Liver (tissue), 9 donors: Measurements from ENCODE around the gene ITIH5. TPM values are rescaled to one million over a fixed set of nuclear protein-coding genes. Genes with fewer than 3 reads are reported as not detected.

Experiments
- DNase-seq: peaks from one replicate; pipeline ENCODE4 v3.0.0-alpha.2; 2017; ENCODE audit warnings: low spot score
- H3K27ac ChIP-seq, 2 donors: one replicate each; pipeline ENCODE4 v1.7.0; 2013; ENCODE audit warnings: inconsistent platforms in 2 of 2, low read length in 2 of 2, control low read depth in 1 of 2, low read depth in 1 of 2, mild to moderate bottlenecking in 1 of 2
- H3K27me3 ChIP-seq, 4 donors: one replicate each; pipeline versions ENCODE4 v1.6.1 to v1.7.0; 2013; ENCODE audit warnings: low read length in 3 of 4, inconsistent platforms in 1 of 4, mild to moderate bottlenecking in 1 of 4, moderate library complexity in 1 of 4; ENCODE audit not compliant: control insufficient read depth in 4 of 4, insufficient read depth in 4 of 4
- H3K36me3 ChIP-seq, 4 donors: one replicate each; pipeline versions ENCODE4 v1.6.1 to v1.7.0; 2013; ENCODE audit warnings: low read length in 3 of 4, mild to moderate bottlenecking in 3 of 4, low read depth in 1 of 4, moderate library complexity in 1 of 4; ENCODE audit not compliant: control insufficient read depth in 4 of 4, insufficient read depth in 3 of 4
- H3K4me1 ChIP-seq, 4 donors: one replicate each; pipeline versions ENCODE4 v1.6.1 to v1.7.0; 2013; ENCODE audit warnings: low read length in 3 of 4, mild to moderate bottlenecking in 3 of 4, moderate library complexity in 1 of 4; ENCODE audit not compliant: control insufficient read depth in 4 of 4, insufficient read depth in 4 of 4
- H3K4me3 ChIP-seq, 3 donors: one replicate each; pipeline versions ENCODE4 v1.6.1 to v1.7.0; 2013; ENCODE audit warnings: low read length in 3 of 3, control low read depth in 1 of 3, low read depth in 1 of 3, mild to moderate bottlenecking in 1 of 3
- H3K9ac ChIP-seq, 2 donors: one replicate each; pipeline ENCODE4 v1.7.0; 2013; ENCODE audit warnings: low read length in 2 of 2, mild to moderate bottlenecking in 2 of 2, moderate library complexity in 2 of 2, control low read depth in 1 of 2, low read depth in 1 of 2
- H3K9me3 ChIP-seq, 4 donors: one replicate each; pipeline versions ENCODE4 v1.6.1 to v1.7.0; 2013; ENCODE audit warnings: low read length in 3 of 4; ENCODE audit not compliant: control insufficient read depth in 4 of 4
- EGR1 ChIP-seq, 2 donors: IDR thresholded peaks; 2 replicates each; pipeline ENCODE4 v1.6.1; 2016 to 2018; ENCODE audit warnings: antibody characterized with exemption in 2 of 2, low read depth in 2 of 2
- FOXA1 ChIP-seq: IDR thresholded peaks from 2 replicates; pipeline ENCODE4 v1.6.1; 2016; ENCODE audit warnings: antibody characterized with exemption
- FOXA2 ChIP-seq: IDR thresholded peaks from 2 replicates; pipeline ENCODE4 v1.6.1; 2016; ENCODE audit warnings: antibody characterized with exemption
- HNF4A ChIP-seq, 2 donors: conservative IDR thresholded peaks; 2 replicates each; pipeline ENCODE4 v1.6.1; 2016; ENCODE audit warnings: antibody characterized with exemption in 2 of 2, mild to moderate bottlenecking in 2 of 2
- RAD21 ChIP-seq, 2 donors: IDR thresholded peaks; 2 replicates each; pipeline ENCODE4 v1.6.1; 2016; ENCODE audit warnings: antibody characterized with exemption in 2 of 2, mild to moderate bottlenecking in 2 of 2
- SP1 ChIP-seq: IDR thresholded peaks from 2 replicates; pipeline ENCODE4 v1.6.1; 2018; ENCODE audit warnings: antibody characterized with exemption, mild to moderate bottlenecking
- YY1 ChIP-seq: IDR thresholded peaks from 2 replicates; pipeline ENCODE4 v1.6.1; 2016; ENCODE audit warnings: antibody characterized with exemption, mild to moderate bottlenecking
- ZBTB33 ChIP-seq: IDR thresholded peaks from 2 replicates; pipeline ENCODE4 v1.6.1; 2016; ENCODE audit warnings: antibody characterized with exemption
- WGBS: extraction: QIAGEN DNeasy Blood & Tissue Kit; methylation state at CpG from one replicate; pipeline ENCODE4 v1.1.7; 2013; 5-methylcytosine and 5-hydroxymethylcytosine counted together
- polyA plus RNA-seq, 2 donors: library from polyadenylated mRNA; stranded (reverse) in 1 of 2; unstranded in 1 of 2; fragments of 200-250 nt in 1 of 2; fragments of >200 nt in 1 of 2; fragmentation: Nextera tagmentation in 1 of 2; extraction: Ambion mirVana in 1 of 2; gene quantifications; one replicate each; pipeline versions ENCODE4 v1.2.1 to v1.2.3, GENCODE V29; 2013 to 2015
- total RNA-seq, 2 donors: library from RNA; depleted of rRNA; stranded (reverse); fragments of >200 nt; gene quantifications; one replicate each; pipeline ENCODE4 v1.2.3, GENCODE V29; 2014
- TF ChIP-seq, protein P1 (sequence below): IDR thresholded peaks from 2 replicates; pipeline ENCODE4 v1.6.1; 2016; ENCODE audit warnings: antibody characterized with exemption
- TF ChIP-seq, protein P2 (sequence below): fragments of 150-350 bp; IDR thresholded peaks from 2 replicates; pipeline ENCODE4 v1.5.1; 2017; ENCODE audit warnings: improper control_type of control experiment, low read depth, low read length; ENCODE audit not compliant: missing input control
- donor health status: healthy.
- donor health status: healthy.
- donor health status: healthy.
- donor health status: healthy.
- donor health status: healthy.

Gene ITIH5
- total and polyA plus RNA-seq, 4 donors: 0.60 to 1.3 (median 0.98) TPM

GRCh38 chr10:7526017-7526400 lies 140.8 kb downstream of the ITIH5 start (continued):
- TF ChIP-seq, protein P1, sequence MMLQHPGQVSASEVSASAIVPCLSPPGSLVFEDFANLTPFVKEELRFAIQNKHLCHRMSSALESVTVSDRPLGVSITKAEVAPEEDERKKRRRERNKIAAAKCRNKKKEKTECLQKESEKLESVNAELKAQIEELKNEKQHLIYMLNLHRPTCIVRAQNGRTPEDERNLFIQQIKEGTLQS: no peak
- TF ChIP-seq ZBTB33 (no peak), HNF4A (conservative IDR thresholded peaks at IDR 0.05) (no peak)

- Histone ChIP-seq H3K4me1 (no peaks in the 10 kb centered on the region), H3K9ac (no peak overlapping the region), H3K27ac (no peak overlapping the region), H3K36me3 (no peaks in the 10 kb centered on the region), H3K4me3 (no peak overlapping the region), H3K9me3 (no peaks in the 10 kb centered on the region), H3K27me3 (no peaks in the 10 kb centered on the region)
- TF ChIP-seq, protein P2, sequence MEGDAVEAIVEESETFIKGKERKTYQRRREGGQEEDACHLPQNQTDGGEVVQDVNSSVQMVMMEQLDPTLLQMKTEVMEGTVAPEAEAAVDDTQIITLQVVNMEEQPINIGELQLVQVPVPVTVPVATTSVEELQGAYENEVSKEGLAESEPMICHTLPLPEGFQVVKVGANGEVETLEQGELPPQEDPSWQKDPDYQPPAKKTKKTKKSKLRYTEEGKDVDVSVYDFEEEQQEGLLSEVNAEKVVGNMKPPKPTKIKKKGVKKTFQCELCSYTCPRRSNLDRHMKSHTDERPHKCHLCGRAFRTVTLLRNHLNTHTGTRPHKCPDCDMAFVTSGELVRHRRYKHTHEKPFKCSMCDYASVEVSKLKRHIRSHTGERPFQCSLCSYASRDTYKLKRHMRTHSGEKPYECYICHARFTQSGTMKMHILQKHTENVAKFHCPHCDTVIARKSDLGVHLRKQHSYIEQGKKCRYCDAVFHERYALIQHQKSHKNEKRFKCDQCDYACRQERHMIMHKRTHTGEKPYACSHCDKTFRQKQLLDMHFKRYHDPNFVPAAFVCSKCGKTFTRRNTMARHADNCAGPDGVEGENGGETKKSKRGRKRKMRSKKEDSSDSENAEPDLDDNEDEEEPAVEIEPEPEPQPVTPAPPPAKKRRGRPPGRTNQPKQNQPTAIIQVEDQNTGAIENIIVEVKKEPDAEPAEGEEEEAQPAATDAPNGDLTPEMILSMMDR: peak; percentile 87
- no peak for TF ChIP-seq HNF4A (conservative IDR thresholded peaks at IDR 0.05)
- no peak for TF ChIP-seq FOXA2
- TF ChIP-seq RAD21 (IDR thresholded peaks at IDR 0.05): peak; percentile 96 to 97
- 42% methylated on average over 16 of the region's 16 CpGs for WGBS
- DNase-seq: no peak
Measured at GRCh38 chr10:7525314-7526016, 141.3 kb downstream of the ITIH5 start.

GRCh38 chr10:7523656-7524055 lies 143.1 kb downstream of the ITIH5 start:
- Histone ChIP-seq H3K9me3 (no peaks in the 10 kb centered on the region), H3K27me3 (no peaks in the 10 kb centered on the region), H3K36me3 (no peaks in the 10 kb centered on the region), H3K4me3 (no peak overlapping the region), H3K4me1 (no peaks in the 10 kb centered on the region), H3K27ac (no peak overlapping the region), H3K9ac (no peak overlapping the region)
- 70% methylated on average over 4 of the region's 4 CpGs for WGBS
- TF ChIP-seq, protein P1: no peak
- TF ChIP-seq FOXA1 (no peak), YY1 (no peak), RAD21 (IDR thresholded peaks at IDR 0.05) (no peak), EGR1 (IDR thresholded peaks at IDR 0.05; ENCODE audit: low read depth in 2 of 2) (no peak), ZBTB33 (no peak), SP1 (no peak)
- no peak for DNase-seq
